Panc1 (cell line): Measurements from ENCODE around the gene AGAP1. TPM values are rescaled to one million over a fixed set of nuclear protein-coding genes. Genes with fewer than 3 reads are reported as not detected.

Experiments
- ATAC-seq: fragments of 200-7000 bp; cut with Tn5 transposase; 2 replicates; pipeline ENCODE4 v1.9.1; 2020; ENCODE audit warnings: mild to moderate bottlenecking, moderate library complexity
- BruUV-seq: library from RNA; stranded (reverse); fragments of 400-500 nt; replicated peaks from 2 replicates; lab custom pipeline; 2021; lab: Mats Ljungman, UMichigan
- CTCF ChIA-PET: fragments of 300-600 bp; sonication (Branson Sonifier 250); formaldehyde crosslinking; loops from one replicate; lab custom pipeline; 2022; ENCODE audit warnings: antibody characterized with exemption; lab: Charles Lee
- POLR2A ChIA-PET: fragments of 300-600 bp; sonication (Branson Sonifier 250); formaldehyde crosslinking; loops from one replicate; lab custom pipeline; 2022; ENCODE audit warnings: antibody characterized with exemption; lab: Charles Lee
- DNase-seq: peaks from one replicate; pipeline ENCODE4 v3.0.0-alpha.2; 2010; ENCODE audit warnings: low read depth, low spot score
- H3K27ac ChIP-seq: 2 replicates; pipeline ENCODE4 v1.5.1; 2011; ENCODE audit warnings: mild to moderate bottlenecking, low read length, inconsistent platforms
- H3K27me3 ChIP-seq: fragments of 200-500 bp; sonication (Bioruptor generic); 2 replicates; pipeline ENCODE4 v1.6.0; 2014; ENCODE audit warnings: low read length, inconsistent platforms; ENCODE audit not compliant: control insufficient read depth, insufficient read depth
- H3K36me3 ChIP-seq: fragments of 200-500 bp; sonication (Bioruptor generic); 2 replicates; pipeline ENCODE4 v1.5.1; 2014; ENCODE audit warnings: inconsistent platforms, mild to moderate bottlenecking, low read length, moderate library complexity; ENCODE audit not compliant: control insufficient read depth, insufficient read depth
- H3K4me1 ChIP-seq: 2 replicates; pipeline ENCODE4 v1.5.1; 2011; ENCODE audit warnings: inconsistent platforms, mild to moderate bottlenecking, low read length, moderate library complexity; ENCODE audit not compliant: control insufficient read depth, insufficient read depth
- H3K4me3 ChIP-seq, 2 experiments: 2 replicates each; pipeline ENCODE4 v1.5.1; 2011 to 2012; ENCODE audit warnings: low read depth in 2 of 2, low read length in 2 of 2, mild to moderate bottlenecking in 2 of 2, inconsistent platforms in 1 of 2, moderate library complexity in 1 of 2
- H3K9me3 ChIP-seq: fragments of 200-500 bp; sonication (Bioruptor generic); 2 replicates; pipeline ENCODE4 v1.5.1; 2014; ENCODE audit warnings: low read depth, mild to moderate bottlenecking, inconsistent platforms, low read length, moderate library complexity; ENCODE audit not compliant: control insufficient read depth, insufficient read depth
- POLR2AphosphoS5 ChIP-seq: IDR thresholded peaks from 2 replicates; pipeline ENCODE4 v1.6.1; 2012; ENCODE audit warnings: mild to moderate bottlenecking, low read depth, low read length, moderate library complexity
- SIN3A ChIP-seq: IDR thresholded peaks from 2 replicates; pipeline ENCODE4 v1.6.1; 2012; ENCODE audit warnings: low read depth, mild to moderate bottlenecking, low read length, moderate library complexity, borderline replicate concordance; ENCODE audit not compliant: insufficient read depth
- TCF7L2 ChIP-seq: IDR thresholded peaks from 2 replicates; pipeline ENCODE4 v1.6.1; 2011; ENCODE audit warnings: mild to moderate bottlenecking, low read depth, low read length, inconsistent platforms
- in situ Hi-C: cut with HindIII; loops from 2 replicates; pipeline ENCODE4 v1.10.0; 2016; ENCODE audit warnings: low sequenced_read_pairs, low pct_unique_long_range_greater_than_20kb
- intact Hi-C: fragments of 100-400 bp; cut with micrococcal nuclease; formaldehyde crosslinking; loops from one replicate; pipeline ENCODE4 v1.10.0; 2022; ENCODE audit not compliant: unreplicated experiment
- total RNA-seq: library from RNA; stranded (reverse); gene quantifications from one replicate; pipeline ENCODE4 v1.2.1, GENCODE V29; 2021; ENCODE audit not compliant: unreplicated experiment
- TF ChIP-seq, protein P1 (sequence below), 2 experiments: IDR thresholded peaks; 2 replicates each; pipeline ENCODE4 v1.6.1; 2011 to 2012; ENCODE audit warnings: low read depth in 2 of 2, control low read depth in 1 of 2, low read length in 1 of 2, mild to moderate bottlenecking in 1 of 2, moderate library complexity in 1 of 2; ENCODE audit not compliant: insufficient read depth in 1 of 2
- TF ChIP-seq, protein P2 (sequence below): fragments of 450-650 bp; IDR thresholded peaks from 2 replicates; pipeline ENCODE4 v1.5.1; 2017; ENCODE audit warnings: mild to moderate bottlenecking

Gene AGAP1
- total RNA-seq, 1 experiment from 2014 or later, result 38.9 TPM

DNA sequence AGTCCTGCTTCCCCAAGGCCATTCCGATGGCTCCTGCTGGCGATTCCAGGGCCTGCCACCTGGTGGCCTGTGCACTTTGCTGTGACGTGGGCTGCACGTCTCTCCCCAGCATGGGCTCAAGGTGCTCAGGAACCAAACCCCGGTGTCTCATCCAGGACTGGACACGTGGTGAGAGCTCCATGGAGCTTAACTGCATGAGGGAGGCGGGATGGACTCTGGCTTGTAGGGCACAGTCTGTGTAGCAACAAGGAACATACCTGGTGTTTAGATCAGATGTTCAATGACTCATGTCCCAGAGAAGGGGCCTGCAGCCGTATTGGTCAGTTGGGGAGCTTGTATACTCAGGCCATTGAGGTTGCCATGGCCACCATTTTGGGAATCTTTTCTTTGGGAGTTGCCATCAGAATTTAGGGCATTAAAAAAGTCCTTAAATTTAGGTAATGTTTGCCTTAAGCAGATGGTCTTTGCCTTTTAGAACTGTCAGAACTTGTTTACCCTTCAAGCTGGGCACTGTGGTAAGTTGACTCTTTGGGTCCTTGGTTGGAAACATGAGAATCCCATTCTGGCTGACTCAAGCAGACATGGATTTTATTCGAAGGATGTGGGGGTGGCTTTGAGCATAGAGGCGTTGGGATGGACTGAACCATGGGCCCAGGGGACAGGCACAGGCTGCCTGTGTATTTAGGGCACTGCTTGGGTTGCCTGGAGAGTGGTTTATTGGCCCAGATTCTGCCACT lies 21.0 kb downstream of the AGAP1 start:
- H3K4me1 ChIP-seq, result peaks cover 8% of the 10 kb centered on the region; the same call in 1 of the 2 replicates
- no peaks in the 10 kb centered on the region for H3K36me3 ChIP-seq
- ChIA-PET CTCF (interaction anchor here (0.6 kb wide), 1 partner anchor 371 kb away, joined by 5 read pairs; no protein-coding TSS in a partner anchor), POLR2A (no interaction called here)
- no peaks in the 10 kb centered on the region for H3K27me3 ChIP-seq
- BruUV-seq, result no TSS peak
- H3K4me3 ChIP-seq, result no peak overlapping the region
- DNase-seq (no peak), ATAC-seq (no peak)
- H3K9me3 ChIP-seq, result no peaks in the 10 kb centered on the region
- TF ChIP-seq SIN3A (no peak), POLR2AphosphoS5 (no peak), TCF7L2 (no peak)
- TF ChIP-seq, protein P1, sequence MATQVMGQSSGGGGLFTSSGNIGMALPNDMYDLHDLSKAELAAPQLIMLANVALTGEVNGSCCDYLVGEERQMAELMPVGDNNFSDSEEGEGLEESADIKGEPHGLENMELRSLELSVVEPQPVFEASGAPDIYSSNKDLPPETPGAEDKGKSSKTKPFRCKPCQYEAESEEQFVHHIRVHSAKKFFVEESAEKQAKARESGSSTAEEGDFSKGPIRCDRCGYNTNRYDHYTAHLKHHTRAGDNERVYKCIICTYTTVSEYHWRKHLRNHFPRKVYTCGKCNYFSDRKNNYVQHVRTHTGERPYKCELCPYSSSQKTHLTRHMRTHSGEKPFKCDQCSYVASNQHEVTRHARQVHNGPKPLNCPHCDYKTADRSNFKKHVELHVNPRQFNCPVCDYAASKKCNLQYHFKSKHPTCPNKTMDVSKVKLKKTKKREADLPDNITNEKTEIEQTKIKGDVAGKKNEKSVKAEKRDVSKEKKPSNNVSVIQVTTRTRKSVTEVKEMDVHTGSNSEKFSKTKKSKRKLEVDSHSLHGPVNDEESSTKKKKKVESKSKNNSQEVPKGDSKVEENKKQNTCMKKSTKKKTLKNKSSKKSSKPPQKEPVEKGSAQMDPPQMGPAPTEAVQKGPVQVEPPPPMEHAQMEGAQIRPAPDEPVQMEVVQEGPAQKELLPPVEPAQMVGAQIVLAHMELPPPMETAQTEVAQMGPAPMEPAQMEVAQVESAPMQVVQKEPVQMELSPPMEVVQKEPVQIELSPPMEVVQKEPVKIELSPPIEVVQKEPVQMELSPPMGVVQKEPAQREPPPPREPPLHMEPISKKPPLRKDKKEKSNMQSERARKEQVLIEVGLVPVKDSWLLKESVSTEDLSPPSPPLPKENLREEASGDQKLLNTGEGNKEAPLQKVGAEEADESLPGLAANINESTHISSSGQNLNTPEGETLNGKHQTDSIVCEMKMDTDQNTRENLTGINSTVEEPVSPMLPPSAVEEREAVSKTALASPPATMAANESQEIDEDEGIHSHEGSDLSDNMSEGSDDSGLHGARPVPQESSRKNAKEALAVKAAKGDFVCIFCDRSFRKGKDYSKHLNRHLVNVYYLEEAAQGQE (IDR thresholded peaks at IDR 0.05; ENCODE audit: insufficient read depth in 1 of 2, low read depth in 2 of 2, low read length in 1 of 2), result no peak
- TF ChIP-seq, protein P2, sequence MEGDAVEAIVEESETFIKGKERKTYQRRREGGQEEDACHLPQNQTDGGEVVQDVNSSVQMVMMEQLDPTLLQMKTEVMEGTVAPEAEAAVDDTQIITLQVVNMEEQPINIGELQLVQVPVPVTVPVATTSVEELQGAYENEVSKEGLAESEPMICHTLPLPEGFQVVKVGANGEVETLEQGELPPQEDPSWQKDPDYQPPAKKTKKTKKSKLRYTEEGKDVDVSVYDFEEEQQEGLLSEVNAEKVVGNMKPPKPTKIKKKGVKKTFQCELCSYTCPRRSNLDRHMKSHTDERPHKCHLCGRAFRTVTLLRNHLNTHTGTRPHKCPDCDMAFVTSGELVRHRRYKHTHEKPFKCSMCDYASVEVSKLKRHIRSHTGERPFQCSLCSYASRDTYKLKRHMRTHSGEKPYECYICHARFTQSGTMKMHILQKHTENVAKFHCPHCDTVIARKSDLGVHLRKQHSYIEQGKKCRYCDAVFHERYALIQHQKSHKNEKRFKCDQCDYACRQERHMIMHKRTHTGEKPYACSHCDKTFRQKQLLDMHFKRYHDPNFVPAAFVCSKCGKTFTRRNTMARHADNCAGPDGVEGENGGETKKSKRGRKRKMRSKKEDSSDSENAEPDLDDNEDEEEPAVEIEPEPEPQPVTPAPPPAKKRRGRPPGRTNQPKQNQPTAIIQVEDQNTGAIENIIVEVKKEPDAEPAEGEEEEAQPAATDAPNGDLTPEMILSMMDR, result no peak
- H3K27ac ChIP-seq, result no peak overlapping the region
- intact Hi-C loops (no loop called here), in situ Hi-C loops (no loop called here)

DNA sequence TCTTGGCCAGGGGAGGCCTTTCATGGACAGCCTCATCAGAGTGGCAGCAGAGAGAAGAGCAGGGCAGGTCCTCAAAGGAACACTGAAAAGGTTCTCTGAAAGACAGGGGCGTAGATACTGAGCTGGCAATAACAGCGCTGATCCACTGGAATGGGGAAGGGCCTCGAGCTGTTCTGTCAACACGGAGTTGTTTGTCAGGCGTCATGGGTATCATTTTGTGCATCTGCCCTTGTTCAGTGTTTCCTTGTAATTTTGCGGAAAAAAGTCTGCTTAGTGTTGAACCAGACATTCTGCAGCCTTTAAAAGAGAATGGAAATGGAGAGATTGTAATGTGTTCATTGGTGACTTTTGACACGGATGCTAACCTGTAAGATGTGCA lies 21.5 kb downstream of the AGAP1 start:
- in situ Hi-C loops (no loop called here), intact Hi-C loops (no loop called here)
- no TSS peak for BruUV-seq
- ChIA-PET CTCF (no interaction called here), POLR2A (no interaction called here)
- Histone ChIP-seq H3K27me3 (no peaks in the 10 kb centered on the region), H3K9me3 (no peaks in the 10 kb centered on the region), H3K4me1 (peaks cover 8% of the 10 kb centered on the region; the same call in 1 of the 2 replicates), H3K27ac (no peak overlapping the region), H3K36me3 (no peaks in the 10 kb centered on the region), H3K4me3 (no peak overlapping the region)
- ATAC-seq, result no peak
- DNase-seq, result no peak
- TF ChIP-seq, protein P2, result no peak
- TF ChIP-seq, protein P1 (IDR thresholded peaks at IDR 0.05; ENCODE audit: insufficient read depth in 1 of 2, low read depth in 2 of 2, low read length in 1 of 2), result no peak
- TF ChIP-seq TCF7L2 (no peak), POLR2AphosphoS5 (no peak), SIN3A (no peak)
